IMR-90 (cell line): ENCODE data around the gene SEMA3E. TPM values are rescaled to one million over a fixed set of nuclear protein-coding genes. Genes with fewer than 3 reads are reported as not detected.

ENCODE experiments used
- ATAC-seq: fragments of 200-7000 bp; cut with Tn5 transposase; 2 replicates; pipeline ENCODE4 v1.9.1; 2020; ENCODE audit warnings: low read depth, mild to moderate bottlenecking, moderate library complexity
- BruUV-seq: library from RNA; stranded (reverse); fragments of 400-500 nt; replicated peaks from 2 replicates; lab custom pipeline; 2021; lab: Mats Ljungman, UMichigan
- CTCF ChIA-PET: fragments of 300-600 bp; formaldehyde crosslinking; extraction: SDS; loops from one replicate; lab custom pipeline; 2021; ENCODE audit warnings: antibody characterized with exemption; lab: Yijun Ruan, JAX
- POLR2A ChIA-PET: fragments of 300-600 bp; sonication (Branson Sonifier 250); formaldehyde crosslinking; loops from one replicate; lab custom pipeline; 2022; ENCODE audit warnings: antibody characterized with exemption; ENCODE audit not compliant: unreplicated experiment; lab: Charles Lee
- DNase-seq: peaks from one replicate; pipeline ENCODE4 v3.0.0; 2013
- H2AFZ ChIP-seq: replicated peaks from 2 replicates; pipeline ENCODE3; 2013; ENCODE audit warnings: low read length, mild to moderate bottlenecking; ENCODE audit not compliant: poor library complexity
- H2AK5ac ChIP-seq: 2 replicates; pipeline ENCODE4 v1.6.1; 2013; ENCODE audit warnings: low read depth, low read length, inconsistent platforms
- H2AK9ac ChIP-seq: replicated peaks from 2 replicates; pipeline ENCODE3; 2013; ENCODE audit warnings: mild to moderate bottlenecking, low read depth, low read length, moderate library complexity; ENCODE audit not compliant: poor library complexity
- H2BK120ac ChIP-seq: 2 replicates; pipeline ENCODE4 v1.6.1; 2013; ENCODE audit warnings: low read depth, low read length, inconsistent platforms
- H2BK15ac ChIP-seq: 3 replicates; pipeline ENCODE4 v1.6.1; 2013; ENCODE audit warnings: low read depth, low read length, inconsistent platforms
- H2BK20ac ChIP-seq: 2 replicates; pipeline ENCODE4 v1.6.1; 2013; ENCODE audit warnings: low read depth, mild to moderate bottlenecking, inconsistent platforms, low read length, moderate library complexity
- H2BK5ac ChIP-seq: 2 replicates; pipeline ENCODE4 v1.6.1; 2013; ENCODE audit warnings: mild to moderate bottlenecking, low read depth, low read length, inconsistent platforms; ENCODE audit not compliant: poor library complexity, severe bottlenecking
- H3K14ac ChIP-seq: replicated peaks from 2 replicates; pipeline ENCODE4 v1.6.1; 2013; ENCODE audit warnings: low read depth, low read length, inconsistent platforms
- H3K18ac ChIP-seq: 2 replicates; pipeline ENCODE4 v1.6.1; 2013; ENCODE audit warnings: low read depth, low read length, control low read depth
- H3K23ac ChIP-seq: 2 replicates; pipeline ENCODE4 v1.6.1; 2013; ENCODE audit warnings: low read depth, low read length, inconsistent platforms
- H3K27ac ChIP-seq: 2 replicates; pipeline ENCODE4 v1.5.1; 2013; ENCODE audit warnings: mild to moderate bottlenecking, control low read depth, low read length; ENCODE audit not compliant: insufficient read depth
- H3K27me3 ChIP-seq: 2 replicates; pipeline ENCODE4 v1.6.1; 2013; ENCODE audit warnings: low read length; ENCODE audit not compliant: control insufficient read depth, insufficient read depth
- H3K36me3 ChIP-seq: 2 replicates; pipeline ENCODE4 v1.6.1; 2013; ENCODE audit warnings: low read length, mixed read lengths; ENCODE audit not compliant: control insufficient read depth, insufficient read depth
- H3K4ac ChIP-seq: 2 replicates; pipeline ENCODE4 v1.6.1; 2013; ENCODE audit warnings: low read depth, low read length, inconsistent platforms
- H3K4me1 ChIP-seq: 2 replicates; pipeline ENCODE4 v1.6.1; 2013; ENCODE audit warnings: low read length, mixed read lengths; ENCODE audit not compliant: control insufficient read depth, insufficient read depth
- H3K4me2 ChIP-seq: 2 replicates; pipeline ENCODE4 v1.6.1; 2013; ENCODE audit warnings: low read depth, mild to moderate bottlenecking, control low read depth, low read length, moderate library complexity
- H3K4me3 ChIP-seq: 2 replicates; pipeline ENCODE4 v1.5.1; 2013; ENCODE audit warnings: low read depth, mild to moderate bottlenecking, control low read depth, low read length, moderate library complexity; ENCODE audit not compliant: insufficient read depth
- H3K56ac ChIP-seq: 2 replicates; pipeline ENCODE4 v1.6.1; 2013; ENCODE audit warnings: low read length, inconsistent platforms; ENCODE audit not compliant: insufficient read depth; ENCODE audit errors: extremely low read depth
- H3K79me1 ChIP-seq, 2 experiments: 2 replicates each; pipeline ENCODE4 v1.6.1; 2013; ENCODE audit warnings: low read length in 2 of 2, inconsistent platforms in 1 of 2, low read depth in 1 of 2
- H3K9ac ChIP-seq: 2 replicates; pipeline ENCODE4 v1.6.1; 2013; ENCODE audit warnings: low read depth, low read length, control low read depth
- H3K9me1 ChIP-seq: 2 replicates; pipeline ENCODE4 v1.6.1; 2013; ENCODE audit warnings: low read length, inconsistent platforms; ENCODE audit not compliant: insufficient read depth
- H3K9me3 ChIP-seq: 2 replicates; pipeline ENCODE4 v1.6.1; 2013; ENCODE audit warnings: low read length; ENCODE audit not compliant: control insufficient read depth, insufficient read depth
- H4K20me1 ChIP-seq: 2 replicates; pipeline ENCODE4 v1.6.1; 2013; ENCODE audit warnings: low read length, inconsistent platforms; ENCODE audit not compliant: insufficient read depth
- H4K5ac ChIP-seq: 2 replicates; pipeline ENCODE4 v1.6.1; 2013; ENCODE audit warnings: mild to moderate bottlenecking, low read depth, low read length, control low read depth
- H4K8ac ChIP-seq, 2 experiments: 2 replicates each; pipeline ENCODE4 v1.6.1; 2013; ENCODE audit warnings: low read depth in 2 of 2, low read length in 2 of 2, control low read depth in 1 of 2, inconsistent platforms in 1 of 2
- H4K91ac ChIP-seq: 2 replicates; pipeline ENCODE4 v1.6.1; 2013; ENCODE audit warnings: low read depth, low read length, inconsistent platforms; ENCODE audit not compliant: insufficient read depth
- CTCF ChIP-seq: conservative IDR thresholded peaks from 2 replicates; pipeline ENCODE4 v1.5.1; 2012; ENCODE audit warnings: mild to moderate bottlenecking, low read depth, low read length, improper control_type of control experiment
- MAFK ChIP-seq: IDR thresholded peaks from 2 replicates; pipeline ENCODE4 v1.6.1; 2012; ENCODE audit warnings: low read depth, low read length, improper control_type of control experiment
- MAZ ChIP-seq: IDR thresholded peaks from 2 replicates; pipeline ENCODE4 v1.6.1; 2012; ENCODE audit warnings: low read depth, mild to moderate bottlenecking, low read length, improper control_type of control experiment, moderate library complexity, borderline replicate concordance
- USF2 ChIP-seq: fragments of 150-350 bp; IDR thresholded peaks from 2 replicates; pipeline ENCODE4 v1.6.1; 2017; ENCODE audit warnings: mild to moderate bottlenecking, antibody characterized with exemption, low read length, low read depth
- WGBS, 2 experiments: methylation state at CpG; one replicate each; pipeline versions ENCODE4 v1.1.5 to v1.1.7; 2013; ENCODE audit warnings: missing lambda C conversion rate in 2 of 2; ENCODE audit not compliant: insufficient read length in 1 of 2; ENCODE audit errors: extremely low coverage in 2 of 2; 5-methylcytosine and 5-hydroxymethylcytosine counted together
- dilution Hi-C: fragments of 300-500 bp; cut with HindIII; formaldehyde crosslinking; loops from one replicate; pipeline ENCODE4 v1.14.3; 2018; ENCODE audit warnings: low sequenced_read_pairs; ENCODE audit not compliant: unreplicated experiment
- in situ Hi-C: fragments of 300-500 bp; cut with MboI; formaldehyde crosslinking; loops from 3 replicates; pipeline ENCODE4 v1.14.3; 2019; ENCODE audit warnings: low sequenced_read_pairs, inconsistent platforms, mixed read lengths
- intact Hi-C: fragments of 100-400 bp; cut with micrococcal nuclease; formaldehyde crosslinking; loops from 2 replicates; pipeline ENCODE4 v1.10.0; 2022
- polyA plus RNA-seq, 3 experiments: library from polyadenylated mRNA; depleted of rRNA; stranded (reverse); fragments of >200 nt; gene quantifications; 2 replicates each; pipeline ENCODE4 v1.2.3, GENCODE V29; 2012; ENCODE audit warnings: low replicate concordance in 1 of 3
- total RNA-seq: library from RNA; depleted of rRNA; stranded (reverse); fragments of >200 nt; gene quantifications from 2 replicates; pipeline ENCODE4 v1.2.3, GENCODE V29; 2012

The SEMA3E gene
- total and polyA plus RNA-seq, 2 of the 4 experiments (the other 2 are of a cell fraction): 0.31 to 0.72 TPM

- H2BK15ac ChIP-seq: no peak overlapping the region
- intact Hi-C loops: loop anchor here (5.0 kb wide), 1 partner anchor 71 kb away; no protein-coding TSS in a partner anchor
- H3K27me3 ChIP-seq: no peaks in the 10 kb centered on the region; the same call in 1 of the 2 replicates
- in situ Hi-C loops: no loop called here
- H2BK5ac ChIP-seq: no peak overlapping the region
- no peaks in the 10 kb centered on the region for H3K36me3 ChIP-seq
- ChIA-PET CTCF (no interaction called here), POLR2A (no interaction called here)
- no peak overlapping the region for H2BK120ac ChIP-seq
- no TSS peak for BruUV-seq
- no peak overlapping the region for H3K4me2 ChIP-seq
- ATAC-seq: no peak
- no peak overlapping the region for H3K23ac ChIP-seq
- no peak overlapping the region for H2AK9ac ChIP-seq
- H3K4me3 ChIP-seq: no peak overlapping the region
- DNase-seq: no peak
- H3K9me3 ChIP-seq: no peaks in the 10 kb centered on the region
- no peak overlapping the region for H2AK5ac ChIP-seq
- no CpG with 5 or more reads among the region's 4 CpGs for WGBS, 2 experiments
- H3K9ac ChIP-seq: no peak overlapping the region
- H4K8ac ChIP-seq: no peak overlapping the region
- no peak overlapping the region for H3K4ac ChIP-seq
- H3K4me1 ChIP-seq: no peaks in the 10 kb centered on the region
- no peak overlapping the region for H2BK20ac ChIP-seq
- H4K20me1 ChIP-seq: no peaks in the 10 kb centered on the region
- H3K14ac ChIP-seq: no peak overlapping the region
- no peak overlapping the region for H4K5ac ChIP-seq
- 0 out of 2 replicates have a peak, but pooled peaks cover 2% of the 10 kb centered on the region for H3K9me1 ChIP-seq
- H3K27ac ChIP-seq: no peak overlapping the region
- H3K18ac ChIP-seq: no peak overlapping the region
- no peak overlapping the region for H3K56ac ChIP-seq
- no peak for TF ChIP-seq MAFK
- TF ChIP-seq USF2: no peak
- TF ChIP-seq CTCF: no peak
- no peak for TF ChIP-seq MAZ
- dilution Hi-C loops: no loop called here
- no peak overlapping the region for H4K91ac ChIP-seq
- no peaks in the 10 kb centered on the region for H3K79me1 ChIP-seq
- no peak overlapping the region for H2AFZ ChIP-seq
Observed at GRCh38 chr7:83466187-83466923, 182.6 kb downstream of the SEMA3E start.
